Hematopoietic multipotent progenitor cell treated with erythropoietin and hydrocortisone succinate and interleukin-3 and kit ligand, for 6 days (in vitro differentiated cells): Measurements from ENCODE around the gene MREG.

ENCODE experiments used
- DNase-seq: peaks from one replicate; pipeline ENCODE4 v3.0.0-alpha.2; 2015

The MREG gene

GRCh38 chr2:215914054-215914776 lies 99.1 kb downstream of the MREG start:
- DNase-seq = no peak

- DNase-seq = no peak
Measured at GRCh38 chr2:215912299-215912842, 101.0 kb downstream of the MREG start.

DNA sequence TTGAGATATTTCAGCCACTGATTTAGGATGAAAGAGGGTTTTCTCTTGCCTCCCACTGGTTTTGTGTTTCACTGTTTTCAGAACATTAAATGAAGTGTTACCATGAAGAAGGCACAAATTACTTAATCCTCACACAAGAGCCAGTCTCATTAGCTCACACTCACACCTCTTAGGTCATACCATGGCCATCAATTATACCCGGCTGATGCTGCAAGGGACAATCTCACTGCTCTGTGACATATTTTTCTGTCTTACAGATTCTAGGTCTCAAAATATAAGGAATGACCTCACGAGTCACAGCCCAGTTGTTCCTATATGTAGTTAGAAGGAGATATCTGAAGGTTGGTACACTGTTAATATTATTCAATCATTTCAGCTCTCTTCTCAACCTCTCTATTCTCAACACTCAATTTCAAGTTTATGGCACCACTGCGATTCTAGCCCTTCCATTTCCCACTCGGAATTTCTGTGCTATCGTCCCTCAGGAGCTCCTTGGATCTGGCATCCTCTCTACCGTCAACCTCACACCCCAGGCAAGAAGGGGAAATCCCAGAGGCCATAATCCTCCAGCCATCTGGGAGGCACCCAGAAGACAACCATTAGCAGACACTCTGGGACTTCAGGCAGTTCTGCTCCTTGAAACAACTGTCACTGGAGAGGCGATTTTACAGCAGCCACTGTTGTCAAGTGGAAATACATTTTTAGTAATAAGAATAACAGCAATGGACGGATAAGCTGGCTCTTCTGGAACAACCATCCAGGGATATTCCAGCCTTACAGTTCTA lies 101.9 kb downstream of the MREG start:
- DNase-seq = no peak

DNA sequence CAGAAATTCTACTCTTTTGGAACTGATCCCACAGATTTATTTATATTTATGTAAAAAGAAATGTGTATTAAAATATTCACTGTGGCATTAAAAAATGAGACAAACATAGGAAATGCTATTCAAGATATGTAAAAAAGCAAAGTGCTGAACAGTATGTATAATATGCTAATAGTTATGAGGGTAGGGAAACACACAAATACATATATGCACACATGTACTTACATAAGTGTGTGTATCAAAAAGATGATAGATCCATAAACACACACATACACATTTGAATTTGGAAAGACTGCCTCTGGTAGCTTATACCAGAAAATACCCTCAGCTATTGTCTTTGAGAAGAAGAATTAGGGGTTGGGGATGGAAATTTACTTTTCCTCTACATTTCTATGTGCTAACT lies 103.2 kb downstream of the MREG start:
- no peak for DNase-seq

GRCh38 chr2:215907147-215907546 lies 106.2 kb downstream of the MREG start:
- DNase-seq = no peak

- no peak for DNase-seq
Measured at GRCh38 chr2:215906458-215906857, 106.9 kb downstream of the MREG start.

GRCh38 chr2:215905691-215906090 lies 107.7 kb downstream of the MREG start:
- no peak for DNase-seq

DNA sequence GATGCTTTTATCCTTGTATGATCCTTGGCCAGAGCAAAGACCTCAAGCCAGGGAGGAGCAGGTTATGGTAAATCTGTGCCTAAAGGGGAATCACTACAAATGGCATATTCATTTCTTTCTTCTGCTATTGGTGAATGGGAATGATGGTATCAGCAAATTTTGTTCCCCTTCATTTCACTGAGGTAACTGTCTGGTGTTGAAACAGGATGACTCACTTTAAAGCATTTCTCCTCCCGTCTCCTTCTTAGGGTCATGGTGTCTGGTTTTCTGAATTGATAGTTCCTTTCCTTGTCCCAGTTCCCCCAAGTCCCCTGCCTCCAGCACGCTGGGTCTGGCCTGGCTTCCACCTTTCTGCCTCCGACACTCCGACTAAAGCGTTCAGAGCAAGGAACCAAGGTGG lies 109.2 kb downstream of the MREG start:
- peak; percentile 19 for DNase-seq

GRCh38 chr2:215903203-215903602 lies 110.1 kb downstream of the MREG start:
- no peak for DNase-seq

DNA sequence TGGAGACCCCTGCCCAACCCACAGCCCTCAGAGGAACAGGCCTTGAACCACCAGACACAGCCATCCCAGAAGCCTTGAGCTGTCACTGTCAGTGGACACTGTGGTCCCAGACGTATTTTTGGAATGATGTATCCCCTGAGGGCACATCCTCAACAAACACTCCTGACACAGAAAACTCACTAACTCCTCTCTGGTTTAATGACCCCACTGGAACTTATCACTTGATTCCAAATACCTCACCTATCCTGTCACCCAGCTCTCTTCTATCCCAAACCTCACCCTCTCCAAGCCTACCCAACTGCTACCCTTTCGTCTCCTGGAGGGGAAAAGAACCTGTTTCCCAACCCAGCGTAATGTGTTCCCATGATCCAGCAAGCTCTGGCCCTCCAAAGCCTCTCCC lies 111.6 kb downstream of the MREG start:
- no peak for DNase-seq

DNA sequence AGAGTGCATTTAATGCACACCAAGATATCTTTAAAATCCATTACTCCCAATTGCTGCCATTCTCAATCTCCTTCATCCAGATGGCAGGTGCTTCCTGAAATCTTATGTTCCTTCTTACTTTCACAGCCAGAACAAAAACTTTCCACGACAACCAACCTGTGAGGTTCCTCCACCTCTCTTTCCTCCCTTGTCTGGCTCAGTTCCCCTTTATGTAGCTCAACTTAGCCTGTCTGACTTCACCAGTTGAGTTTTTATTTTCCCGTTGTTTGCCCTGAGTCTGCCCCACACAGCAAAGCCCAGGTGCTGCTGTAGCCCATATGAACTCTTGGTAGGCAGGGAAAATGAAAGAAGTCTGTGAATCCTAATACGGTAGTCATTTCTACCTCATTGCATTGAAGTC lies 112.5 kb downstream of the MREG start:
- DNase-seq = no peak

DNA sequence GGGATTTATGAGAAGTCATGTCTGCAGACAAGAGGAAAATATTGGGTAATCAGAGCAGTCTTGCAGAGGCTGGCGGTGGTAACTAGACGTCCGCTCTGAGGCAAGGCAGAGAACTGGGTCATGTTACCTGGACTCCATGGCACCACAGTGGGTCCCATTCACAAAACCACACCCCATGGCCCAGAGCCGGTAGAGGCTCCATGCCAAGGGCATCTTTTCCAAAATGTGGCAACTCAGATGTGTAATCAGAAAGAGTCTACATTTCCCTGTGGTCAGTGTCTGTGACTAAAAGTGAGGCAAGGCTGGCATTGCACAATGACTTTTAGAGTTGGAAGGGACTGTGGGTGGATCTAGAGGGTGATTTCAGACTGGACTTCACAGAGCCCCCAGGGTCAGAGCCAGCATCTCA lies 113.1 kb downstream of the MREG start:
- peak; percentile 40 for DNase-seq

DNA sequence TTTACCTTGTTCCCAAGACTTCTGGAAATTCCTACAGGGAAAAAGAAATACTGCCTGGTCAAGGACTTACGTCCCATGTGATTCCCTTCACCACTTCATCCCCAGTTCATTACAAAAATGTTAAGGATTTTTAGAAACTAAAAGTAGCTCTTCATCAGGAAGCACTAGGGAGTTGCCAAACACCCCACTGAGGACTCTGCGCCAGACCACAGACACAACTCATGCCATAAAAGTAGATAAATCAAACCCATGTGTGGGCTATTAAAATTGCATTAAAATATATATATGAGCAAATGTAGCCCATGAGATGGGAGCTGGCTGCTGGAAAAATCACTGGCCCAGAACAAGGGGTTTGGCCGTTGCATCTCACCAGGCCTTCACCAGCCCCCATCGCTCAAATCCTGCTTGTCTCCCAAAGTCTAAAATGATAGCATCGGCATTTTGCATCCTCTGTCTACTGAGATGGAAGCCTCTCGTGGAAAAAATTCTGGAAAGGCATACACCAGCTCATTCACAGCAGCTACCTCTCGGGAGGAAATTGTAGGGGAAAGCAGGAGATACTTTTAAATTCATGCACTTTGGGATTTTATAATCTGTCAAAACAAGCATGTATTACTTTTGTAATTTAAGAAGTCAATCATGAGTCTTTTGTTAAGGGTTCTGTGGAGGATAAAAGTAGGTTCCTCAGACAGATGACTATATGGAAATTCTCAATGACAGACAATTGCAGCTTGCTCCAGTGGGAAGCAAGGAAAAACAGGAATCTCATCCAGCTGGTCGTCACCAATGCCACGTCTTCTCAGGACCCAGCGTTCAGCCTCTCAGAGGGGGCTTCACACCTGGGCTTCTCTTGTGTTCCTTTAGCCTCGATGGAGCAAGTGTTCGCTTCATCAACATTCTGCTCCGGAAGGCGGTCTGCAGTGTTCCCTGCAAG lies 113.9 kb downstream of the MREG start:
- no peak for DNase-seq

DNA sequence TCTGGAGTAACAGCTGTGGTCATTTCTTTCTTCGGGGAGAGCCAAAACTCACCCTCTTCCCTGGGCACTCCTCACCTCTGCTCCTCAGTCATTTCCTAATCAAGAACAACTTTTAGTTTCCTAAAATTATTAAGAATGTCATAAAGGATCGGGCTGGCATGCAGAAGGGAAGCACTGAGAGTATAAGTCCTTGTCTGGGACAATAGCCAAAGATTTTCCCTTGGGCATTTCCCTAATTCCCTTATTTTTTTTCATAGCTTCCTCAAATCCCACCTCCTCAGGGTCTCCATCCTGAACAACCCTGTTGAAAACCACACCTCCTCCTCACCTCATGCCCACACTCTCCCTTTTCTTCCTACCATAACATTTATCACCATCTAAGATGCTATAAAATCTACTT lies 115.0 kb downstream of the MREG start:
- DNase-seq = no peak

DNA sequence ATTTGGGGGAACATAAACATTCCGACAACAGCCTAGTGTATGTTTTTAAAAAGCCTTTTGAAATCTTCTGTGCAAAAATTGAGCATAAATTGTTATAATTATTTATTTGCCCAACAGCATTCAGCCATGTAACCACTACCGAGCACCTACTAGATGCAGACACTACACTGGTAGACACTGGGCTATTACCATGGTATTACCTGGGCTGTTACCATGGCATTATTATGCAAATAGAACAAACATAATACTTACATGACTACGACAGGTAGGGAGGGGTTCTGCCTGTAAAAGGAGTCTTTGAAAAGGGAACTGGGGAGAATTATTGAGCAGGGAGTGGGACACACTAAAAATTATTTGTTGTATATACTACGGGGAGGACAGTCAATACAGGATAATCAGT lies 116.4 kb downstream of the MREG start:
- DNase-seq = no peak

GRCh38 chr2:215895330-215895729 lies 118.0 kb downstream of the MREG start:
- no peak for DNase-seq
